ENCODE data around the gene XAB2.

XAB2 gene

GRCh38 chr19:7629347-7630054 is at the start of gene XAB2, which contains the start of gene PET100:
TSS of gene XAB2 (minus strand) at chr19:7629545. CDS start at chr19:7629527, 18 bp downstream.
TSS of gene PET100 (plus strand) at chr19:7629793. CDS start at chr19:7629834, 41 bp downstream.
- in situ Hi-C loops (cut with HindIII; ENCODE audit: low sequenced_read_pairs), result no loop called here

DNA sequence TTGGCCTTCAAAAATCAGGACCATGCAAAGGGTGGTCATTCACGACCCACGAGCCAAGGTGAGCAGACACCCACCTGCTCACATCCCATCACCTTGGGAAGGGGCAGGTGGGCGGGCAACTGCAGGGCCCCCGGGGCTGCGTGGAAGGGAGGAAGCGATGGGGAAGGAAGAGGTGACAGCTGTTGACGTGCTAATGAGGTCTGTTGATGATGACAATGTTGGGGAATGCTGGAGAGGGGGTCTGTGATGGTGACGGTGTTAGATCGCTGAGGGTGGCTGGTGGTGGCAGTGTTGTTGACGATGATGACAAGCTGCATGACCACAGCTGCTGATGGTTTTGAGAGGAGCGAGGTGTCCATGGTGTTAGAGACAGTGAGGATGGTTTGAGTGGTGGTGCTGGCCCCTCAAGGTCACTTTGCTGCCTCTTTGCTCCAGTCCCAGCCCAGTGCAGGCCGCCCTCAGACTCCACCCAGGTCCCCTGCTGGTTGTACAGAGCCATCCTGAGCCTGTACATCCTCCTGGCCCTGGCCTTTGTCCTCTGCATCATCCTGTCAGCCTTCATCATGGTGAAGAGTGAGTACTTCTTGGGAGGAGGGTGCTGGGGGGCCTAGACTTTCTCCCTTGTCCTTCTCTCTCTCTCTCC is 48.4 kb upstream of the XAB2 start:
- in situ Hi-C loops (cut with HindIII; ENCODE audit: low sequenced_read_pairs), result no loop called here

DNA sequence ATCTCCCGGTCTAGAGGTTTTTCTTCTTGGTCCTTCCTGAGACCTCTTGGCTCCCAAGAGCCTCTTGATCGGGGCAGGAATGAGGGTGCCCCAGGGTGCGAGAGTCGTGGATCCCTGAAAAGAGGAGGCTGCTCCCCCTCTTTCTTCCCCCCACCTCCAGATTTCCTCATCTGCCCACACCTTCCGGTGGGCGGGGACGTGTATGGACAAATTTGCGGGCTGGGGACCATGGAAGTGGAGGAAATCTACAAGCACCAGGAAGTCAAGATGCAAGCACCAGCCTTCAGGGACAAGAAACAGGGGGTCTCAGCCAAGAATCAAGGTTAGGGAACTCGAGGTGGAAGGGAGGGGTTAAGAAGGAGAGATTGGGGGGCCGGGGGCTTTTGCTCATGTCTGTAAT is 47.5 kb upstream of the XAB2 start, which contains the start of gene MCEMP1:
MCEMP1 (plus strand) TSS at position 237 of the 400 bp plus-strand sequence; CDS start at position 268, 31 bp downstream.
- in situ Hi-C loops (cut with HindIII; ENCODE audit: low sequenced_read_pairs), result no loop called here

GRCh38 chr19:7676376-7676775 is 47.0 kb upstream of the XAB2 start:
- in situ Hi-C loops (cut with HindIII; ENCODE audit: low sequenced_read_pairs), result no loop called here

GRCh38 chr19:7674010-7675005 is 45.0 kb upstream of the XAB2 start:
- in situ Hi-C loops (cut with HindIII; ENCODE audit: low sequenced_read_pairs), result no loop called here

- in situ Hi-C loops (cut with HindIII; ENCODE audit: low sequenced_read_pairs), result no loop called here
Observed at GRCh38 chr19:7672522-7672921, 43.2 kb upstream of the XAB2 start.

- in situ Hi-C loops (cut with HindIII; ENCODE audit: low sequenced_read_pairs), result no loop called here
Observed at GRCh38 chr19:7670790-7671189, 41.4 kb upstream of the XAB2 start.

DNA sequence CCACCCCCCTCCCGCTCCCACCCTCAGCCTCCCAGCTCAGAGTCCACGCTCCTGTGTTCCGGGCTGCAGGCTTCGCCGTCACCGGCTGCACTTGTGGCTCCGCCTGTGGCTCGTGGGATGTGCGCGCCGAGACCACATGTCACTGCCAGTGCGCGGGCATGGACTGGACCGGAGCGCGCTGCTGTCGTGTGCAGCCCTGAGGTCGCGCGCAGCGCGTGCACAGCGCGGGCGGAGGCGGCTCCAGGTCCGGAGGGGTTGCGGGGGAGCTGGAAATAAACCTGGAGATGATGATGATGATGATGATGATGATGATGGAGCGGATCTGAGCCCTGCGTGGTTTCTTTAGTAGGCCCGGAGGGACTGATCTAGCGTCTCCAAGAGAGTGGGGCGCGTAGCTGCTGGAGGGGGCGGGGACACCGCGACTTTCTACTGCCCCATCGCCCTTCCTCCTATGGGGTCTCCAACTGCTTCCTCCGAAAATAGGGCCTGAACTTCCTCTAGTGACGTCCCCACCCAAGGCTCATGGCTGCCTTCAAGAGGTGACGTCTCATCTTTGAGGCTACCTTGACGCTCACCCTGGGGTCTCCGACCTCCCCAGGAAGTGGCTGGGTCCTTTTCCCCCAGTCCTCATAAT is 40.9 kb upstream of the XAB2 start:
- in situ Hi-C loops (cut with HindIII; ENCODE audit: low sequenced_read_pairs), result no loop called here

GRCh38 chr19:7669641-7670040 is 40.3 kb upstream of the XAB2 start:
- in situ Hi-C loops (cut with HindIII; ENCODE audit: low sequenced_read_pairs), result no loop called here

- in situ Hi-C loops (cut with HindIII; ENCODE audit: low sequenced_read_pairs), result no loop called here
Observed at GRCh38 chr19:7668842-7669241, 39.5 kb upstream of the XAB2 start, which contains the start of gene RETN. TSS of gene RETN (plus strand) at chr19:7669049. CDS start at chr19:7669327, 278 bp downstream.

- in situ Hi-C loops (cut with HindIII; ENCODE audit: low sequenced_read_pairs), result no loop called here
Observed at GRCh38 chr19:7665076-7665475, 35.7 kb upstream of the XAB2 start.

GRCh38 chr19:7663706-7664105 is 34.4 kb upstream of the XAB2 start:
- in situ Hi-C loops (cut with HindIII; ENCODE audit: low sequenced_read_pairs), result no loop called here

- in situ Hi-C loops (cut with HindIII; ENCODE audit: low sequenced_read_pairs), result no loop called here
Observed at GRCh38 chr19:7662657-7663056, 33.3 kb upstream of the XAB2 start.

DNA sequence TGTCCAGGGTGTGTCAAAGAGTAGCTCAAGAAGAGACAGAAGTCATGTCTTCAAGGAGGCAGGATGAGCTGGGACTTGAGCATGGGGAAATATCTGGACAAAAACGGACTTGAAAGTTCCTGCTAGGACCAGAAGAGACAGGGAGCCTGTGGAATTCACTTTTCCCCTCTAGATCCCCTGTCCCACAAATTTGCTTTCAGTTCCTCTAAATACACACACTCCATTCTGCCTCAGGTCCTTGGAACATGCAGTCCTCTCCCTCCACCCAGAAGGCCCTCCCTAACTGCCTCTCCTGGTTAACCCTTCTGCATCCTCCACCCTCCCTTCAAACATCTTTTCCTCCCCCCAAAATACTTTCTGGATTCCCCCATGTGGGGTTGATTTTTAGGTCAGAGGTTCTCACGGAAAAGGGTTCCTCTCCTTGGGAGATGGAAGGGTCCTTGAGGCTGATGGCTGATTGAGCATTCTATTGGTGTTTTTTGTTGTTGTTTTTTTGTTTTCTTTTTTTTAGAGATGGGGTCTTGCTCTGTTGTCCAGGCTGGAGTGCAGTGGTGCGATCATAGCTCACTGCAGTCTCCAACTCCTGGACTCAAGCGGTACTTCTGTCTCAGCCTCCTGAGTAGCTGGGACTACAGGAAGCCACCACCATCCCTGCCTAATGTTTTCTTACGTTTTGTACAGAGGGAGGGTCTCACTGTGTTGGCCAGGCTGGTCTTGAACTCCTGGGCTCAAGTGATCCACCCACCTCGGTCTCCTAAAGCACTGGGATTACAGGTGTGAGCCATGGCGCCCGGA is 32.6 kb upstream of the XAB2 start:
- in situ Hi-C loops (cut with HindIII; ENCODE audit: low sequenced_read_pairs), result no loop called here

DNA sequence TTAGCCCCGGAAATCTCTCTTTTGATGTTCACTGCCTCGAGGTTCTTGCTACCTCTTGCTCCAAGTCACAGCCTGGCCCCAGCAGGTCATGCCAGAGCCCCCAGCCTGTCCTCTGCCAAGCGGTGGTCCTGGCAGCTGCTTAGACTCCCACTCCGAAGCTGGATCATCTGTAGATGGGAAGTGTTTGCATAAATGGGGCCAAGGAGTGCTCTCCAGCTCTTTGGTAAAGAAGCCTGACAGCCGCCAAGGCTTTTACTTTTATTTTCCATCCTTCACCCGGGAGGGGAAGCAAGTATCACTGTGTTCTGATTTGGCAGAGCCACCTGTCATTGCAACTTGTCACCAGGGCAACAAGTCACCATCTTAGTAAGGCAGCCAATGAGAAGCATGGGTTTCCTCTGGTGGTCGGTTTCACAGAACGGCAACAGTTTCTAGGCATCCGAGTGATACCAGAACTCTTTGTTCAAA is 28.9 kb upstream of the XAB2 start:
- in situ Hi-C loops (cut with HindIII; ENCODE audit: low sequenced_read_pairs), result no loop called here

- in situ Hi-C loops (cut with HindIII; ENCODE audit: low sequenced_read_pairs), result no loop called here
Observed at GRCh38 chr19:7657131-7657751, 27.9 kb upstream of the XAB2 start.

DNA sequence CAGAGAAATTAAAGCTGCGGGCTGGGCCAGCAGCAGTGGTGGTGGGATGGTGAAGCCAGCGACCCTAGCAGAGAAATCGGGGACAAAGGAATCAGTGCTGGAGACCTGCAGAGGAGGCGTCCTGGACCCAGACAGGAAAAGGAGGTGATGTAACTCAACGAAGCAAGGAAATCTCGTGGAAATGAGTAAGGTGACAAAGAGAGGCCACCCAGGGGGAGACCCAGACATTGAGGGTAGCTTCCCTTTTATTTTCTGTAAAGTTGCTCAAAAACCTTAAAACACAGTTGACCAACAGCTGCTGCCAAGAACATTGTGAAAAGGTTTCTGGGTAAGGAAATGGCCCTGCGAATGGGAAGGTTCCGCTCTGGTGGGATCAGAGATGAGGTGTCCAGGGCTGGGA is 26.2 kb upstream of the XAB2 start:
- in situ Hi-C loops (cut with HindIII; ENCODE audit: low sequenced_read_pairs), result no loop called here

GRCh38 chr19:7654401-7654800 is 25.1 kb upstream of the XAB2 start:
- in situ Hi-C loops (cut with HindIII; ENCODE audit: low sequenced_read_pairs), result no loop called here

GRCh38 chr19:7652061-7652641 is 22.8 kb upstream of the XAB2 start:
- in situ Hi-C loops (cut with HindIII; ENCODE audit: low sequenced_read_pairs), result no loop called here

Measured in DLD1 (cell line).